ENCODE measurements around the gene RBMS1. TPM values are rescaled to one million over a fixed set of nuclear protein-coding genes. Genes with fewer than 3 reads are reported as not detected.

Gene RBMS1
- total and polyA plus RNA-seq, 4 donors, result 49.5 to 215 (median 76.3) TPM

GRCh38 chr2:160283675-160284074 lies 209.9 kb downstream of the RBMS1 start:
- H3K36me3 ChIP-seq (ENCODE audit: control insufficient read depth in 4 of 4, insufficient read depth in 4 of 4, low read length in 4 of 4), result peaks cover 11 to 36% (median 27%) of the 10 kb centered on the region in 4 donors
- no peak for DNase-seq
- no peaks in the 10 kb centered on the region for H3K27me3 ChIP-seq (ENCODE audit: control insufficient read depth in 3 of 3, insufficient read depth in 3 of 3, low read length in 2 of 3)
- H3K9me3 ChIP-seq (ENCODE audit: control insufficient read depth in 4 of 4, insufficient read depth in 3 of 4, low read length in 3 of 4), result no peaks in the 10 kb centered on the region
- TF ChIP-seq, protein P1, sequence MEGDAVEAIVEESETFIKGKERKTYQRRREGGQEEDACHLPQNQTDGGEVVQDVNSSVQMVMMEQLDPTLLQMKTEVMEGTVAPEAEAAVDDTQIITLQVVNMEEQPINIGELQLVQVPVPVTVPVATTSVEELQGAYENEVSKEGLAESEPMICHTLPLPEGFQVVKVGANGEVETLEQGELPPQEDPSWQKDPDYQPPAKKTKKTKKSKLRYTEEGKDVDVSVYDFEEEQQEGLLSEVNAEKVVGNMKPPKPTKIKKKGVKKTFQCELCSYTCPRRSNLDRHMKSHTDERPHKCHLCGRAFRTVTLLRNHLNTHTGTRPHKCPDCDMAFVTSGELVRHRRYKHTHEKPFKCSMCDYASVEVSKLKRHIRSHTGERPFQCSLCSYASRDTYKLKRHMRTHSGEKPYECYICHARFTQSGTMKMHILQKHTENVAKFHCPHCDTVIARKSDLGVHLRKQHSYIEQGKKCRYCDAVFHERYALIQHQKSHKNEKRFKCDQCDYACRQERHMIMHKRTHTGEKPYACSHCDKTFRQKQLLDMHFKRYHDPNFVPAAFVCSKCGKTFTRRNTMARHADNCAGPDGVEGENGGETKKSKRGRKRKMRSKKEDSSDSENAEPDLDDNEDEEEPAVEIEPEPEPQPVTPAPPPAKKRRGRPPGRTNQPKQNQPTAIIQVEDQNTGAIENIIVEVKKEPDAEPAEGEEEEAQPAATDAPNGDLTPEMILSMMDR (IDR thresholded peaks at IDR 0.05; ENCODE audit: control extremely low read depth, extremely low read depth), result no peak
- ATAC-seq (ENCODE audit: insufficient read depth, low FRiP score), result no peak
- no peak overlapping the region for H3K27ac ChIP-seq (ENCODE audit: low read depth in 1 of 2, low read length in 1 of 2)
- peaks cover 0 to 16% (median 4%) of the 10 kb centered on the region in 5 donors for H3K4me1 ChIP-seq (ENCODE audit: control insufficient read depth in 5 of 5, insufficient read depth in 5 of 5, low read length in 5 of 5)
- no peak overlapping the region for H3K4me3 ChIP-seq
- H3K9ac ChIP-seq (ENCODE audit: insufficient read depth in 1 of 2, low read length in 2 of 2), result no peak overlapping the region

GRCh38 chr2:160282063-160282580 lies 211.5 kb downstream of the RBMS1 start:
- TF ChIP-seq, protein P1 (IDR thresholded peaks at IDR 0.05; ENCODE audit: control extremely low read depth, extremely low read depth), result no peak
- Histone ChIP-seq H3K4me3 (no peak overlapping the region), H3K27me3 (ENCODE audit: control insufficient read depth in 3 of 3, insufficient read depth in 3 of 3, low read length in 2 of 3) (no peaks in the 10 kb centered on the region), H3K9me3 (ENCODE audit: control insufficient read depth in 4 of 4, insufficient read depth in 3 of 4, low read length in 3 of 4) (no peaks in the 10 kb centered on the region), H3K9ac (ENCODE audit: insufficient read depth in 1 of 2, low read length in 2 of 2) (no peak overlapping the region), H3K27ac (ENCODE audit: low read depth in 1 of 2, low read length in 1 of 2) (no peak overlapping the region), H3K4me1 (ENCODE audit: control insufficient read depth in 5 of 5, insufficient read depth in 5 of 5, low read length in 5 of 5) (peaks cover 0 to 7% (median 2%) of the 10 kb centered on the region in 5 donors), H3K36me3 (ENCODE audit: control insufficient read depth in 4 of 4, insufficient read depth in 4 of 4, low read length in 4 of 4) (peaks cover 14 to 48% (median 32%) of the 10 kb centered on the region in 4 donors)
- 27 to 74% methylated on average over 2 of the region's 2 CpGs for WGBS, 2 donors
- ATAC-seq (ENCODE audit: insufficient read depth, low FRiP score), result no peak
- DNase-seq, result no peak

DNA sequence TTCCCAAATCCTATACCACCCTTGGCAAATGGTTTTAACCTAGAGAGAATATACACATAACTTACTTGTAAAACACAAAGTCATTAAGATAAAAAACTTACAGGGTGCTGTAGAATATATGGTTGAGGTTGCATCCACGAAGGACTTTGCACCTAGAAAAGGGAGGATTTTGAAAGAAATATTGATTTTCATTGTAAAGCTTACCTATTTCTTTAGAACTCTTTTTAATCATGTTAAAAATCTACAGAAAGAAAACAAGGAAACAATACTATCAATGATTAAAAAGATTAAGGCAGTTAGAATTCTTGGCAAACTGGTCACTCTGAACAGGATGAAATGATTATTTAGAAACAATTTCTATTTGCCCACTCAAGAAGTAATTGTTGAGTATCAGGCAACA lies 212.4 kb downstream of the RBMS1 start:
- Histone ChIP-seq H3K4me3 (no peak overlapping the region), H3K27ac (ENCODE audit: low read depth in 1 of 2, low read length in 1 of 2) (no peak overlapping the region), H3K36me3 (ENCODE audit: control insufficient read depth in 4 of 4, insufficient read depth in 4 of 4, low read length in 4 of 4) (peaks cover 18 to 54% (median 35%) of the 10 kb centered on the region in 4 donors), H3K4me1 (ENCODE audit: control insufficient read depth in 5 of 5, insufficient read depth in 5 of 5, low read length in 5 of 5) (peaks cover 0 to 7% (median 2%) of the 10 kb centered on the region in 5 donors), H3K9ac (ENCODE audit: insufficient read depth in 1 of 2, low read length in 2 of 2) (no peak overlapping the region), H3K9me3 (ENCODE audit: control insufficient read depth in 4 of 4, insufficient read depth in 3 of 4, low read length in 3 of 4) (no peaks in the 10 kb centered on the region), H3K27me3 (ENCODE audit: control insufficient read depth in 3 of 3, insufficient read depth in 3 of 3, low read length in 2 of 3) (no peaks in the 10 kb centered on the region)
- WGBS, 2 donors, result 92 to 97% methylated on average over 1 of the region's 1 CpG
- DNase-seq (no peak), ATAC-seq (ENCODE audit: insufficient read depth, low FRiP score) (no peak)
- TF ChIP-seq, protein P1 (IDR thresholded peaks at IDR 0.05; ENCODE audit: control extremely low read depth, extremely low read depth), result no peak

All from lung (tissue), 12 donors.